Retinal pigment epithelial cell (primary cell): ENCODE results near the gene FAM193A.
"Not testable (repeated sequence)": the region's sequence is repeated elsewhere in the genome, so short reads cannot be mapped to it uniquely, and the experiment has no call there.

ENCODE experiments used
- DNase-seq: peaks from one replicate; pipeline ENCODE4 v3.0.0-alpha.2; 2010; ENCODE audit warnings: low read depth
- H3K4me3 ChIP-seq: 2 replicates; pipeline ENCODE4 v1.5.1; 2011; ENCODE audit warnings: mild to moderate bottlenecking, low read length, control low read depth, moderate library complexity
- TF ChIP-seq, protein P1 (sequence below): conservative IDR thresholded peaks from 2 replicates; pipeline ENCODE4 v1.5.1; 2011; ENCODE audit warnings: low read depth, low read length, control low read depth, inconsistent platforms

Gene FAM193A

DNA sequence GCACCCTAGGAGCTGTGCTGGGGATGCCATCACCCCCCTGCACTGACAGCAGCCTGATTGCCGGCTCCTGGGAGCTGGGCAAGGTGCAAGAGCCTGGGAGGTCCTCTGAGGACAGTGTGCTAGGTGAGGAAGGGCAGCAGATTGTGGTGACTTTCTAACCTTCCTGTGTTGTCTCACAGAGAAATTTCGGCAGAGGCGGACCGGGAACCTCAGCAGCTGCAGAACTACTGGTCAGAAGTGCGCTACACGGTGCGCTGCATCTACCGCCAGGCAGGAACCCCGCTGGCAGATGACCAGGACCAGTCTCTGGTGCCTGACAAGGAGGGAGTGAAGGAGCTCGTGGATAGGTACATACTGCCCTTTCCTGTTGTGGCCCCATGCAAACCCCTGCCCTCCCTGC is 89.8 kb downstream of the FAM193A start:
- TF ChIP-seq, protein P1, sequence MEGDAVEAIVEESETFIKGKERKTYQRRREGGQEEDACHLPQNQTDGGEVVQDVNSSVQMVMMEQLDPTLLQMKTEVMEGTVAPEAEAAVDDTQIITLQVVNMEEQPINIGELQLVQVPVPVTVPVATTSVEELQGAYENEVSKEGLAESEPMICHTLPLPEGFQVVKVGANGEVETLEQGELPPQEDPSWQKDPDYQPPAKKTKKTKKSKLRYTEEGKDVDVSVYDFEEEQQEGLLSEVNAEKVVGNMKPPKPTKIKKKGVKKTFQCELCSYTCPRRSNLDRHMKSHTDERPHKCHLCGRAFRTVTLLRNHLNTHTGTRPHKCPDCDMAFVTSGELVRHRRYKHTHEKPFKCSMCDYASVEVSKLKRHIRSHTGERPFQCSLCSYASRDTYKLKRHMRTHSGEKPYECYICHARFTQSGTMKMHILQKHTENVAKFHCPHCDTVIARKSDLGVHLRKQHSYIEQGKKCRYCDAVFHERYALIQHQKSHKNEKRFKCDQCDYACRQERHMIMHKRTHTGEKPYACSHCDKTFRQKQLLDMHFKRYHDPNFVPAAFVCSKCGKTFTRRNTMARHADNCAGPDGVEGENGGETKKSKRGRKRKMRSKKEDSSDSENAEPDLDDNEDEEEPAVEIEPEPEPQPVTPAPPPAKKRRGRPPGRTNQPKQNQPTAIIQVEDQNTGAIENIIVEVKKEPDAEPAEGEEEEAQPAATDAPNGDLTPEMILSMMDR: no peak
- no peak for DNase-seq
- H3K4me3 ChIP-seq: no peak overlapping the region

DNA sequence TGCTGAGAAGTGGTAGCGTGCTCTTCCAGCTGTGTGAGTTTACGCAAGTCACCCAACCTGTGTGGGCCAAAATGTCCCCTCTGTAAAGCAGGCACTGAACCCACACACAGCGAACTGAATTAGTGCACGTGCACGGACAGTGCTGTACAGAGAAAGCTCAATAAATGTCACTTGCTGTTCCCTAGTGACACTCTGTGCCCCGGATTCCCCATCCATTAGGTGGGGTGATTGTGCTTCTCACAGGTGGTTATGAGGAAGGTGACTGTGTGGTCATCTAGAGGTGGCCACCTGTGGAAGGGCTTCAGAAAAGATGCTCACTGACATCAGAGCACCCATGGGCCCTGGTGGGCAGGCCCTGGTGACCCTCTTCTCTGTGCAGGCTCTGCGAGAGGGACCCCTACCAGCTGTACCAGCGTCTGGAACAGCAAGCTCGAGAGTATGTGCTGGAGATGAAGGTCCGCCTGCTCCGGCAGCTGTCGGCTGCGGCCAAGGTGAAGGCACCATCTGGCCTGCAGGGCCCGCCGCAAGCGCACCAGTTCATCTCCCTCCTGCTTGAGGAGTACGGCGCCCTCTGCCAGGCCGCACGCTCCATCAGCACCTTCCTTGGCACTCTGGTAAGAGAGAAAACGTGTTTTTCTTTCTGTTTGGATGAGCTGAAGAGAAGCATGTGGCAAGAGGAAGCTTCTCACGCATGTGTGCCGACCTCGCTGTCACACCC is 94.3 kb downstream of the FAM193A start:
- DNase-seq: no peak
- TF ChIP-seq, protein P1: no peak
- no peak overlapping the region for H3K4me3 ChIP-seq

DNA sequence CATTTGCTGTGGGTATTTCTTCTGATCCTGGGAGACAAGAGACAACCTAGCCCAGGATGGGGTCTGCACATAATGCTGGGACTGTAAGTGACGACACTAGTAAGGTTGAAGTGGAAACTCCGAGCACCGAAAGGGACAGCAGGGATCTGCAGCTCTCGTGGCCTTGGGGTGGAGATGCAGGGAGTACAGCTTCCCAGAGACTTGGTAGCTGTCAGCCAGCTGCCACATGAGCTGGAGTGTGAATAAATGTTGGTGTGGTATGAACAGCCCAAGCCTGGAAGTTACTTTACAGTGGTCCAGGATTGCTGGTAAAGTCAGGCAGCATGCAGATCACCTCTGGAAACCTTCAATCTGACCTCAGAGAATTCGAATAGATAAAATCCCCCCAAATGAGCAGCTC is 97.6 kb downstream of the FAM193A start:
- TF ChIP-seq, protein P1: no peak
- no peak overlapping the region for H3K4me3 ChIP-seq
- no peak for DNase-seq

DNA sequence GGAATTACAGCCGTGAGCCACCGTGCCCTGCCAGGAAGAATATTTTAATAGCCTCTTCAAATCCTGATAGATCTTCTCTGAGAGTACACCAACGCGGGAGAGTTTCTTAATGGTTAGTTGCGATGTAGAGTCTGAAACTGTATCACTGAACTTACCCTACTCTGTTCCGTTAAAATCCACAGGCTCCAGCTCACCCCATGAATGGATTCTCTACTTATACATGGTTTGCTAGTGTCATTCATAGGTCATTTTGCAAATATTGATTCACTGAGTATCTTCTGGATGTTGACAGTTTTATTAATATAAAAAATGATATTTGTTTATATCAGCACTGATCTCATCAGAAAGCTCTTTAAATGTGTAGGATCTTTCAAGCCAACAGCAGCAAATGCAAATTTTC is 99.9 kb downstream of the FAM193A start:
- DNase-seq: no peak
- TF ChIP-seq, protein P1: no peak
- H3K4me3 ChIP-seq: no peak overlapping the region

DNA sequence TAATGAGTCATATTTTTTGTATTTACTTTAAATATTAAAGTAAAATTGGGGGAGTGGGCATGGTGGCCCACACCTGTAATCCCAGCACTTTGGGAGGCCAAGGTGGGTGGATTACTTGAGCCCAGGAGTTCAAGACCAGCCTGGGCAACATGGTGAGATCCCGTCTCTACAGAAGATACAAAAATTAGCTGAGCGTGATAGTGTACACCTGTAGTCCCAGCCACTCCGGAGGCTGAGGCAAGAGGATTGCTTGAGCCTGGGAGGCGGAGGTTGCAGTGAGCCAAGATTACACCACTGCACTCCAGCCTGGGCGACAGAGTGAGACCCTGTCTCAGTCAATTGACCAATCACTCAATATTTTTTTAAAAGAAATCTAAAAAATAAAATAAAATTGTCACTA is 100.5 kb downstream of the FAM193A start:
- DNase-seq, H3K4me3 ChIP-seq: not testable (repeated sequence)

DNA sequence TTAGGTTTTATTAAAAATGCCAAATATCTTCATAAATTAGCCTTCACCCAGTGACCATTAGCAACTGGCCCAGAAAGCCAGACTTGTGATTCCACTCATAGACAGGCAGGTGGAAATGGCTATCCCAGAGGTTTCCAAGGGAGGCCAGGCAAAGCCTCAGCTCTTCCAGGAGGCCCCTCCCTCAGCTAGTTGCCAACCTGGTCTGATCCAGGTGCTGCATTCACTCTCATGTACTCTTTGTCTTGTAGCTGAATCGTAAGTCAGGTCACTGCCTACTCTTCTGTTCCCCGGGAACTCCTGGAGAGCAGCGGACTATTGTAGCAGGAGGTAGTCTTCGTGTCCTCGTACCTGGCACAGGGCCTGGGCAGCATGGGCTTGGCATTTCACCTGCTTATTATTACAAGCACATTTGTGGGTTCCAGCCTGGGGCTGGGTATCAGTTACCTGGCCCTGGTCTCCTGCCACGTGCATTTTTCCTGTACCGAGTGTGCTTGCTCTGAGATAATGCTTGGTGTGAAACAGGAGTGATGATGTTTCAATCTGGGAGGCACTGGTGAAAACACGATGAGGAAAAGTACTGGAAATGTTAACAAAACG is 101.6 kb downstream of the FAM193A start:
- no peak for DNase-seq
- no peak overlapping the region for H3K4me3 ChIP-seq
- TF ChIP-seq, protein P1: no peak

DNA sequence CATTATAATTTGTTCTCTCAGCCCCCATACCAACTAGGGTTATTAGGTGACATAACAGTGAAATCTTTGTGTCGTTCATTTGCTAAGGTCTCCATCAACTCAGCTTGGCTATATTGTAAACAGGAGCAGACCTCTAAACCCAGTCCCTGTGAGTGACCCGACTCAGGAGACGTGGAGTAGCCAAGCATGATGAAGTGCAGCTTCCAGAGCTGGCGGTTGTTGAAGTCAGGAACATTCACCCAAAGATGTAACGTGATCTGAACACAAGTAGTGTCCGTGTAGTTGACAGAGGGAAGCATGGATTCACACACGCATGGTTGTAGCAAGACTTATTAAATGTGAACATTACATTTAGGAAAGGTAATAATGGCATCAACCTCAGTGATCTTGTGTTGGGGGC is 102.3 kb downstream of the FAM193A start:
- no peak overlapping the region for H3K4me3 ChIP-seq
- DNase-seq: no peak
- TF ChIP-seq, protein P1: no peak
